Retinal pigment epithelial cell (primary cell): ENCODE measurements around the gene MGAT5.
"Not testable (repeated sequence)": the region's sequence is repeated elsewhere in the genome, so short reads cannot be mapped to it uniquely, and the experiment has no call there.

Experiments
- DNase-seq: peaks from one replicate; pipeline ENCODE4 v3.0.0-alpha.2; 2010; ENCODE audit warnings: low read depth
- H3K4me3 ChIP-seq: 2 replicates; pipeline ENCODE4 v1.5.1; 2011; ENCODE audit warnings: mild to moderate bottlenecking, low read length, control low read depth, moderate library complexity
- CTCF ChIP-seq: conservative IDR thresholded peaks from 2 replicates; pipeline ENCODE4 v1.5.1; 2011; ENCODE audit warnings: low read depth, low read length, control low read depth, inconsistent platforms

MGAT5 gene

GRCh38 chr2:134290358-134290757 is 36.5 kb downstream of the MGAT5 start:
- no peak overlapping the region for H3K4me3 ChIP-seq
- no peak for DNase-seq
- no peak for TF ChIP-seq CTCF

GRCh38 chr2:134292514-134292913 is 38.6 kb downstream of the MGAT5 start:
- DNase-seq, result no peak
- TF ChIP-seq CTCF, result no peak
- no peak overlapping the region for H3K4me3 ChIP-seq

GRCh38 chr2:134293719-134294537 is 40.1 kb downstream of the MGAT5 start:
- TF ChIP-seq CTCF, result no peak
- H3K4me3 ChIP-seq, result no peak overlapping the region
- DNase-seq, result no peak

- H3K4me3 ChIP-seq, DNase-seq: not testable (repeated sequence)
These were observed 40.7 kb downstream of the MGAT5 start for GRCh38 chr2:134294598-134294997.

- H3K4me3 ChIP-seq, result no peak overlapping the region
- DNase-seq, result no peak
- TF ChIP-seq CTCF, result no peak
These were observed 41.6 kb downstream of the MGAT5 start for GRCh38 chr2:134295441-134295840.

- no peak for DNase-seq
- H3K4me3 ChIP-seq, result no peak overlapping the region
- no peak for TF ChIP-seq CTCF
These were observed 42.4 kb downstream of the MGAT5 start for GRCh38 chr2:134296301-134296700.

- no peak for DNase-seq
- no peak overlapping the region for H3K4me3 ChIP-seq
- TF ChIP-seq CTCF, result no peak
These were observed 45.5 kb downstream of the MGAT5 start for GRCh38 chr2:134299334-134299733.
